Measurements from ENCODE around the gene CDKN2AIPNL. TPM values are rescaled to one million over a fixed set of nuclear protein-coding genes. Genes with fewer than 3 reads are reported as not detected.
"Not testable (repeated sequence)": the region's sequence is repeated elsewhere in the genome, so short reads cannot be mapped to it uniquely, and the experiment has no call there.

CDKN2AIPNL gene
- total RNA-seq, 1 donor = 17.4 TPM

GRCh38 chr5:134426361-134426760, 14.7 kb upstream of the CDKN2AIPNL start:
- Histone ChIP-seq H3K4me1 (ENCODE audit: insufficient read depth, low read length) (no peaks in the 10 kb centered on the region), H3K79me2 (ENCODE audit: insufficient read depth, low read length) (no peaks in the 10 kb centered on the region), H3K9me3 (ENCODE audit: low read depth, low read length) (no peaks in the 10 kb centered on the region), H2AFZ (ENCODE audit: low read length) (no peak overlapping the region), H3K27me3 (ENCODE audit: insufficient read depth, low read length) (no peaks in the 10 kb centered on the region), H3K4me2 (ENCODE audit: insufficient read depth, low read length) (no peak overlapping the region), H3K27ac (ENCODE audit: low read depth, low read length) (no peak overlapping the region), H3K36me3 (ENCODE audit: insufficient read depth, low read length) (no peaks in the 10 kb centered on the region), H3K4me3 (ENCODE audit: insufficient read depth, low read length) (no peak overlapping the region), H4K20me1 (ENCODE audit: insufficient read depth, low read length) (no peaks in the 10 kb centered on the region)
- no peak for DNase-seq (ENCODE audit: insufficient read length, low spot score, missing footprints)
- TF ChIP-seq, protein P1, sequence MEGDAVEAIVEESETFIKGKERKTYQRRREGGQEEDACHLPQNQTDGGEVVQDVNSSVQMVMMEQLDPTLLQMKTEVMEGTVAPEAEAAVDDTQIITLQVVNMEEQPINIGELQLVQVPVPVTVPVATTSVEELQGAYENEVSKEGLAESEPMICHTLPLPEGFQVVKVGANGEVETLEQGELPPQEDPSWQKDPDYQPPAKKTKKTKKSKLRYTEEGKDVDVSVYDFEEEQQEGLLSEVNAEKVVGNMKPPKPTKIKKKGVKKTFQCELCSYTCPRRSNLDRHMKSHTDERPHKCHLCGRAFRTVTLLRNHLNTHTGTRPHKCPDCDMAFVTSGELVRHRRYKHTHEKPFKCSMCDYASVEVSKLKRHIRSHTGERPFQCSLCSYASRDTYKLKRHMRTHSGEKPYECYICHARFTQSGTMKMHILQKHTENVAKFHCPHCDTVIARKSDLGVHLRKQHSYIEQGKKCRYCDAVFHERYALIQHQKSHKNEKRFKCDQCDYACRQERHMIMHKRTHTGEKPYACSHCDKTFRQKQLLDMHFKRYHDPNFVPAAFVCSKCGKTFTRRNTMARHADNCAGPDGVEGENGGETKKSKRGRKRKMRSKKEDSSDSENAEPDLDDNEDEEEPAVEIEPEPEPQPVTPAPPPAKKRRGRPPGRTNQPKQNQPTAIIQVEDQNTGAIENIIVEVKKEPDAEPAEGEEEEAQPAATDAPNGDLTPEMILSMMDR (IDR thresholded peaks at IDR 0.05; ENCODE audit: extremely low read depth, low read depth, low read length) = no peak

DNA sequence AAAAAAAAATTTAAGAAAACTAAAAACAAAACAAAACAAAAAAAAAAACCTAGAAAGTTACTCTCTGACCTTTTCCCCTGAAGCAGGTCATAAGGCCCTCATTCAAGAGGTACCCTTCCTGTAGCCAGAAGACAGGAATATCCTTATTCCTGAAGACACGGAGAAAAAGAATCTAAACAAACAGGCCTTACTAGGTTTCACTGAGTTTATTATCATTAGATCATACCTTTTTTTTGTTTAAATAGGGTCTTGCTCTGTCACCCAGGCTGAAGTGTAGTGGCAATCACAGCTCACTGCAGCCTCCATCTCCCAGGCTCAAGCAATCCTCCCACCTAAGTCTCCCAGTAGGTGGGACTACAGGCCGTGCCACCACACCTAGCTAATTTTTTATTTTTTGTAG, 11.7 kb upstream of the CDKN2AIPNL start:
- no peaks in the 10 kb centered on the region for H3K36me3 ChIP-seq (ENCODE audit: insufficient read depth, low read length)
- H2AFZ ChIP-seq (ENCODE audit: low read length) = no peak overlapping the region
- no peaks in the 10 kb centered on the region for H3K9me3 ChIP-seq (ENCODE audit: low read depth, low read length)
- H3K4me3 ChIP-seq (ENCODE audit: insufficient read depth, low read length) = no peak overlapping the region
- H4K20me1 ChIP-seq (ENCODE audit: insufficient read depth, low read length) = no peaks in the 10 kb centered on the region
- DNase-seq (ENCODE audit: insufficient read length, low spot score, missing footprints) = no peak
- TF ChIP-seq, protein P1 (IDR thresholded peaks at IDR 0.05; ENCODE audit: extremely low read depth, low read depth, low read length) = no peak
- H3K4me1 ChIP-seq (ENCODE audit: insufficient read depth, low read length) = no peaks in the 10 kb centered on the region
- H3K27me3 ChIP-seq (ENCODE audit: insufficient read depth, low read length) = no peaks in the 10 kb centered on the region
- H3K27ac ChIP-seq (ENCODE audit: low read depth, low read length) = no peak overlapping the region
- H3K79me2 ChIP-seq (ENCODE audit: insufficient read depth, low read length) = no peaks in the 10 kb centered on the region
- no peak overlapping the region for H3K4me2 ChIP-seq (ENCODE audit: insufficient read depth, low read length)

GRCh38 chr5:134422791-134423365, 11.2 kb upstream of the CDKN2AIPNL start:
- Histone ChIP-seq H3K27ac (ENCODE audit: low read depth, low read length) (no peak overlapping the region), H3K4me1 (ENCODE audit: insufficient read depth, low read length) (no peaks in the 10 kb centered on the region), H4K20me1 (ENCODE audit: insufficient read depth, low read length) (no peaks in the 10 kb centered on the region), H3K9me3 (ENCODE audit: low read depth, low read length) (no peaks in the 10 kb centered on the region), H3K36me3 (ENCODE audit: insufficient read depth, low read length) (no peaks in the 10 kb centered on the region), H3K27me3 (ENCODE audit: insufficient read depth, low read length) (no peaks in the 10 kb centered on the region), H2AFZ (ENCODE audit: low read length) (no peak overlapping the region), H3K4me3 (ENCODE audit: insufficient read depth, low read length) (no peak overlapping the region), H3K4me2 (ENCODE audit: insufficient read depth, low read length) (no peak overlapping the region), H3K79me2 (ENCODE audit: insufficient read depth, low read length) (no peaks in the 10 kb centered on the region)
- TF ChIP-seq, protein P1 (IDR thresholded peaks at IDR 0.05; ENCODE audit: extremely low read depth, low read depth, low read length) = no peak
- DNase-seq (ENCODE audit: insufficient read length, low spot score, missing footprints) = no peak

DNA sequence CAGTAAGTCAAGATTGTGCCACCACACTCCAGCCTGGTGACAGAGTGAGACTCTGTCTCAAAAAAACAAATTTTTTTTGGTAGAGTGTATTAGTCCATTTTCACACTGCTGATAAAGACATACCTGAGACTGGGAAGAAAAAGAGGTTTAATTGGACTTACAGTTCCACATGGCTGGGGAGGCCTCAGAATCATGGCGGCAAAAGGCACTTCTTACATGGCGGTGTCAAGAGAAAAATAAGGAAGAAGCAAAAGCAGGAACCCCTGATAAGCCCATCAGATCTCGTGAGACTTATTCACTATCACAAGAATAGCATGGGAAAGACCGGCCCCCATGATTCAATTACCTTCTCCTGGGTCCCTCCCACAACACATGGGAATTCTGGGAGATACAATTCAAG, 9.4 kb upstream of the CDKN2AIPNL start:
- H2AFZ ChIP-seq (ENCODE audit: low read length); DNase-seq (ENCODE audit: insufficient read length, low spot score, missing footprints); H3K4me2 ChIP-seq (ENCODE audit: insufficient read depth, low read length); H3K9me3 ChIP-seq (ENCODE audit: low read depth, low read length); H3K27ac ChIP-seq (ENCODE audit: low read depth, low read length); H3K4me1 ChIP-seq (ENCODE audit: insufficient read depth, low read length); H3K4me3 ChIP-seq (ENCODE audit: insufficient read depth, low read length); H3K27me3 ChIP-seq (ENCODE audit: insufficient read depth, low read length); H3K36me3 ChIP-seq (ENCODE audit: insufficient read depth, low read length); H4K20me1 ChIP-seq (ENCODE audit: insufficient read depth, low read length); H3K79me2 ChIP-seq (ENCODE audit: insufficient read depth, low read length): not testable (repeated sequence)

Data from osteoblast (primary cell).